GM18517 (cell line): Measurements from ENCODE around the gene NTS.

ENCODE experiments used
- ATAC-seq: cut with Tn5 transposase; IDR thresholded peaks from one replicate; pipeline ENCODE4 v1.9.1; 2021; ENCODE audit warnings: mild to moderate bottlenecking, moderate library complexity; ENCODE audit not compliant: unreplicated experiment

The NTS gene, protein sequence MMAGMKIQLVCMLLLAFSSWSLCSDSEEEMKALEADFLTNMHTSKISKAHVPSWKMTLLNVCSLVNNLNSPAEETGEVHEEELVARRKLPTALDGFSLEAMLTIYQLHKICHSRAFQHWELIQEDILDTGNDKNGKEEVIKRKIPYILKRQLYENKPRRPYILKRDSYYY

DNA sequence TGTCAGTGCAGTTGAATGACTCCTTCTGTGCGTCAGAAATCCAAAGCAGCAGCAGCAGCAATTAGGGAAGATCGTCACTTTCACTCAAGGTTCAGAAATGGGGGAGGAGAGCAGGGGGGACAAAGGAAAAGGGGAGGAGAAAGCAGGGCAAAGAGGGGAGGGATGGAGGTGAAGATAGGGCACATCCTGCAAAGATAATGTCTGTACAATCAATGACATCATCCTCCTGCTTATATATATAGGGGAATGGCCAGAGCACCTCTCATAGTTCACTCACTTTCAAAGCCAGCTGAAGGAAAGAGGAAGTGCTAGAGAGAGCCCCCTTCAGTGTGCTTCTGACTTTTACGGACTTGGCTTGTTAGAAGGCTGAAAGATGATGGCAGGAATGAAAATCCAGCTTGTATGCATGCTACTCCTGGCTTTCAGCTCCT, at the start of gene NTS:
Gene NTS, plus strand, starts transcription at position 265 of the 431 bp plus-strand sequence. Its CDS starts 109 bp downstream, at position 374.
- peak; percentile 84 for ATAC-seq

DNA sequence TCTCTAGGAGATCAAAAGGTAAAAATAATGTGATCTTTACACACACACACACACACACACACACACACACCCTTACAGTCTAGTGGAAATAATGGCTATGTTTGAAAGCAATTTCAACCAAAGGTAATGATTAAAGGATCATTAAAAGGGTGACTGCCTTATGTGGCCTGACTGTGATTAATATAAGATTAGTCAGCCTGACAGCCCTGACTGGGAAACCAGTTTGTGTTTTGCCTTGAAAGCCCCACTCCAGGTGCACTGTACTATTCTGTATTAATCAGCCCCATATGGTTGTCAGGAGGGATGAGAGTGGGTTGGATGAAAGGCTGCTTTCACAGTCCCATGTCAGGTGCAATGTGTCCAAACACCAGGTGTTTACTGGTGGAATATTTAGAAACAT, 48.3 kb upstream of the NTS start:
- ATAC-seq, result no peak

DNA sequence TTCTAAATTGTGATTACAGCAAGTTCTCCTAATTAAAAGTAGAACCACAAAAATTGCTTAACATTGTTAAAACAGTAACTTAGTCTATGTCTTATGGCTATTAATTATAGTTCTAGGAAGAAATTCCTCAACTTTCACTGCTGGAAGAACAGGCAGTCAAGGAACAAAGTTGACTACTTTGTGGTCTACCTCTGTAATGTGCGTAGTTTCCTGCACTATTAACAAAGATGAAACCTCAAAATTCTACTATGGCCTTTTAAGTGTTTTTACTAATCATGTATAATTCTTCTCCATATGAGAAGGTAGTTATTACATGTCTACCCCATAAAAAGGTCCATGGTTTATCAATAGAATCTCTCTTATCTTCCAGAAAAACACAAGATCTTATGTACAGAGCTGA, 45.5 kb upstream of the NTS start:
- ATAC-seq, result no peak

DNA sequence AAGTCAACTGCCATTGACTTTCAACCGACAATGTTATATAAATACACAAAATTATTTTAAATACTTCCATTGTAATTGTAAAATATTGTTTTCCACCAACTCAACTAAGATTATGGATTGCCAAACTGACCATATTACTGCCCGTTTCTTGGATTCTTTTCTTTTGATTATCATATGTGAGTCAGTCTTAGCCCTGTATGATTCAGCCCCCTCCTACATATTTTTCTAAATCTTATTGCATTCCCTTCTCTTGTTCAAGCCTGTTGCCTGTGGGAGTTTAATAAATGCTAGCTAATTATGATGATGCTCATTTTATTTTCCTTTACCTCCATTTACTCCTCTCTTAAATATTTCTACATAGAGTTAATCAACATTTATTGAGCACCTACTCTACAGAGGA, 44.7 kb upstream of the NTS start:
- ATAC-seq, result no peak

DNA sequence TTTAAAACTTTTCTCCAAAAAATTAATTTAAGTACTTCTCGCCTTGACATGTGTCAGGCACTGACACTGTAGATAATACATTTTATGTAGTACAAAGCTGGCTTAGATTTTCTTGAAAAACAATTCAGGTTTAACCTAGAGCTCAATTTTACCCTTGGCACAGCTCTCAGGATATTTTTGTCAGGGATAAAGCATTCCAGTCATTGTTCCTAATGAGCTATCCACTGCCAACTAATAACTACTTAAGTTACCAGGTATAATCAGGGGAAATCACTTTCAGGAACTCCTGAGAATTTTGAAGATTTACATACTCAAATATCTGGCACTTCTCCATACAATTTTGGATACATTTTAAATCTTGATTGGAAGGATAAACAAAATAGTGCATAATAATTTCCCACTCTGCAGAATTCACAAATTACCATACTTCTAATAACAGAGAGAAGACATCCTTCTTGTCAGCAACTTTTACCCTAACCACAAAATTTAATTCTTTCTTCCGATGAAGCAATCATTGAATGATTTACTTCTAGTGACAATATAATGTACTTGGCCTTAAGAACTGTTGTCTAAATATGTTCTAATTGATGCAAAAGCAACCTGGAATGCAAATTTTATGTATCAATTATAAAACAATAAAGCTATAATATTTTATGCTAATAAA, 42.6 kb upstream of the NTS start:
- ATAC-seq, result no peak

- ATAC-seq, result no peak
Observed at GRCh38 chr12:85833579-85833978, 40.5 kb upstream of the NTS start.

DNA sequence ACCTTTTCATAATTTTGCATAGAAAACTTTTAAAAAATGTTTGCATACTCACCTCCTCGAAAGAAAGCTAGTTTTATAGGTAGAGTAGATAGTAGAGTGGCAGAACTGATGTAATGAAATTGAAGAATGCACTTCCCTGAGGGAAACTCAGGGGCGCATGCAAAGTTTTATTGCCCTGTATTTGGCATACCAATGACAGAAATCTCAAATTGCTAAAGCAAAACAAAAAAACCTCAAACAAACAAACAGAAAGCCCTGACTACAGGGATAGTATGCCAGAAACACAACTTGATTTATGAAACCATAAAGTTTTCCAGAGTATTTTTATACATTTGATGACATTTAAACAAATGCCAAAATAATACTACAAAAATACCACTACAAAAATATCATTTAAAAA, 39.7 kb upstream of the NTS start:
- ATAC-seq, result no peak

GRCh38 chr12:85835426-85836196, 38.5 kb upstream of the NTS start:
- no peak for ATAC-seq

- ATAC-seq, result peak; percentile 39
Observed at GRCh38 chr12:85836197-85837090, 37.7 kb upstream of the NTS start, which contains the start of gene RASSF9. TSS of gene RASSF9 (minus strand) at chr12:85836409. CDS start at chr12:85836201, 208 bp downstream.

- no peak for ATAC-seq
Observed at GRCh38 chr12:85843606-85844310, 30.3 kb upstream of the NTS start.

DNA sequence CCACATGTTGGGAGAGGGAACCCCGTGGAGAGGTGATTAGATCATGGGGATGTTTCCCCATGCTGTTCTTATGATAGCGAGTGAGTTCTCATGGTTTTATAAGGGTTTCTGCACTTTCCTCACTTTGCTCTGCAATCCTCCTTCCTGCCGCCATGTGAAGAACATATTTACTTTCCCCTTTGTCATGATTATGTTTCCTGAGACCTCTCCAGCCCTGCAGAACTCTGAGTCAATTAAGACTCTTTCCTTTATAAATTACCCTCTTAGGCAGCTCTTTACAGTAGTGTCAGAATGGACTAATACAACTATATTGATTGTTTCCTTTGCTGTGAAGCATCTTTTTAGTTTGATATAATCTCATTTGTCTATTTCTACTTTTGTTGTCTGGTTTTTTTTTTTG, 24.8 kb upstream of the NTS start:
- ATAC-seq, result no peak

DNA sequence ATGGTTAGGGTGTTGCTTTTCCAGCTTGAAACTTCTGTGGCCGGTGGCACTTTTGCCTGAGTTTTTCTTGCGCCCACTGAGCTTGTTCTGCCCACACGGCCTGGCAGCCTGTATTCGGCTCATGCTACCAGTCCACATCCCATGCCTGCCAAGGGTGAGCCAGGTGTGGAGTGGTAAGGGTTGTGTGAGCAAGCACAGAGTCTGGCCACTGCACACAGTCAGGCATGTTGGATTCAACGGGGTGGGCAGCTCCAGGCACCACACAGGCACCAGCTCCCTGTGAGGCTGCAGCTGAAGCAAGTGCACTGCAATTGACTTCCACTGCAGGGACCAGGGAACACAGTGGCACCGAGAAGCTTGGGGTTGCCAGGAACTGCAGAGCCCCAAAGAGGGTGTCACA, 18.8 kb upstream of the NTS start:
- no peak for ATAC-seq

GRCh38 chr12:85856966-85857365, 17.1 kb upstream of the NTS start:
- ATAC-seq, result no peak

GRCh38 chr12:85865890-85866289, 8.2 kb upstream of the NTS start:
- ATAC-seq, result no peak

- ATAC-seq, result peak; percentile 98
Observed at GRCh38 chr12:85866986-85867776, 6.9 kb upstream of the NTS start.

GRCh38 chr12:85872497-85873091, 1.5 kb upstream of the NTS start:
- peak; percentile 81 for ATAC-seq

DNA sequence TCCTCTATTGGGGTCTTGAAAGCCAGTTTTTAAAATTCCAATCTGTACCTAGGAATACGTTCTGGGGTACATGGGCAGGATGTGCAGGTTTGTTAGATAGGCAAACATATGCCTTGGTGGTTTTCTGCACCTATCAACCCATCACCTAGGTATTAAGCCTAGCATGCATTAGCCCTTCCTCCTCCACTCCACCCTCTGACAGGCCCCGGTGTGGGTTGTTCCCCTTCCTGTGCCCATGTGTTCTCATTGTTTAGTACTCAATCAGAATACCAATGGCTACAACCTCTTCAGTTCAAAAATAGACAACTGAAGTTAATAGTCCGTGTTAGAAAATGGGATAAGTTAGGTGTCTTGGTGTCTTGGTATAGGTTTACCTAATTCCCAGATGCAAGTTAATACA, 3.4 kb downstream of the NTS start:
- ATAC-seq, result no peak

DNA sequence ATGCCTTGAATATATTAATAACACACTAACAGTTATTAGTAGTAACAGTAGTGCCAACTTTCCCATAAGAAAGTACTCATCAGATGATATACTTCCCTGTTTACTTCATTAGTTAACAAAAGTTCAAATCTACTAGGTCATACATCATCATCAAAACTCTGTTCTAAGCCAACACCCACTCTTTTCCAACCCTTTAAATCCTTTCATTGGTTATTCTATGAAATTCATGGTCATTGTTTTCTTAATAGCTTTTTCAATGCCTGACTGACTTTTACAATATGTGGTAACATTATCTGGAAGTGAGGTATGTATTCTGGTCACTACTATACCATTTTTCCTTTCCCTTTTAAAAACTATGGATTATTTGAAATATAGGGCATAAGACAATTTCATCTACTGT, 9.7 kb downstream of the NTS start:
- ATAC-seq, result no peak

- ATAC-seq, result no peak
Observed at GRCh38 chr12:85894653-85895052, 20.6 kb downstream of the NTS start.
